GM12873 (cell line): ENCODE data around the gene UPF2.

Experiments used
- CTCF ChIP-seq: IDR thresholded peaks from 2 replicates; pipeline ENCODE4 v1.5.1; 2012; ENCODE audit warnings: low read depth, mild to moderate bottlenecking, moderate library complexity, low read length, control low read depth; ENCODE audit not compliant: insufficient read depth; ENCODE audit errors: missing control alignments

UPF2 gene

GRCh38 chr10:11975795-11976194 lies 66.8 kb downstream of the UPF2 start:
- TF ChIP-seq CTCF: no peak

GRCh38 chr10:11962176-11962575 lies 80.4 kb downstream of the UPF2 start:
- TF ChIP-seq CTCF: no peak

GRCh38 chr10:11961771-11962170 lies 80.8 kb downstream of the UPF2 start:
- TF ChIP-seq CTCF: no peak

GRCh38 chr10:11959966-11960365 lies 82.6 kb downstream of the UPF2 start:
- no peak for TF ChIP-seq CTCF

- no peak for TF ChIP-seq CTCF
Observed at GRCh38 chr10:11958956-11959355, 83.7 kb downstream of the UPF2 start.

GRCh38 chr10:11951695-11952094 lies 90.9 kb downstream of the UPF2 start:
- no peak for TF ChIP-seq CTCF

GRCh38 chr10:11950325-11951018 lies 92.1 kb downstream of the UPF2 start:
- no peak for TF ChIP-seq CTCF
